Keratinocyte (primary cell): Measurements from ENCODE around the gene GABPB2.

Experiments
- CTCF ChIP-seq, 3 experiments: IDR thresholded peaks in 1 of 3; conservative IDR thresholded peaks in 1 of 3; optimal IDR thresholded peaks in 1 of 3; 2 replicates in 2 of 3; 3 replicates in 1 of 3; pipeline versions ENCODE3 to v1.5.1; 2011; ENCODE audit warnings: low read length in 3 of 3, mild to moderate bottlenecking in 3 of 3, moderate library complexity in 2 of 3, control low read depth in 1 of 3, inconsistent platforms in 1 of 3; ENCODE audit not compliant: insufficient read depth in 2 of 3; ENCODE audit errors: extremely low read depth in 1 of 3
- EZH2 ChIP-seq: IDR thresholded peaks from one replicate; pipeline ENCODE4 v1.6.1; 2012; ENCODE audit warnings: inconsistent platforms, mild to moderate bottlenecking, low read length, moderate library complexity

GRCh38 chr1:151054971-151055547 lies 15.5 kb upstream of the GABPB2 start:
- TF ChIP-seq CTCF (optimal IDR thresholded peaks at IDR 0.05 in 1 of 3, IDR thresholded peaks at IDR 0.05 in 1 of 3, conservative IDR thresholded peaks at IDR 0.05 in 1 of 3; ENCODE audit: extremely low read depth in 1 of 3, insufficient read depth in 2 of 3, low read length in 3 of 3) (no peak), EZH2 (no peak)
